Inflammatory macrophage (primary cell): ENCODE data around the gene TBPL2.
"Not testable (repeated sequence)": the region's sequence is repeated elsewhere in the genome, so short reads cannot be mapped to it uniquely, and the experiment has no call there.

Source experiments
- DNase-seq, 2 donors: peaks; one replicate each; pipeline ENCODE4 v3.0.0-alpha.2; 2020 to 2022
- total RNA-seq, 18 experiments: gene quantifications; one replicate each; lab custom pipeline; 2026; ENCODE audit warnings: mixed read lengths in 6 of 18, inconsistent platforms in 2 of 18; lab: John Stamatoyannopoulos, UW

TBPL2 gene
- total RNA-seq = 0 to 0.07 (median 0) reads per million in 18 experiments

GRCh38 chr14:55440385-55440784 lies at the start of gene TBPL2:
Gene TBPL2, minus strand, starts transcription at chr14:55440616. Its CDS starts 167 bp downstream, at chr14:55440449.
- no peak for DNase-seq

GRCh38 chr14:55488204-55488603 lies 47.8 kb upstream of the TBPL2 start:
- DNase-seq = no peak

- no peak for DNase-seq
Observed at GRCh38 chr14:55482936-55483605, 42.7 kb upstream of the TBPL2 start.

- no peak for DNase-seq
Observed at GRCh38 chr14:55481769-55482168, 41.4 kb upstream of the TBPL2 start.

- DNase-seq = no peak
Observed at GRCh38 chr14:55477680-55478079, 37.3 kb upstream of the TBPL2 start.

- DNase-seq = not testable (repeated sequence)
Observed at GRCh38 chr14:55476448-55476847, 36.0 kb upstream of the TBPL2 start.

- DNase-seq = no peak
Observed at GRCh38 chr14:55473786-55474185, 33.4 kb upstream of the TBPL2 start.

- peak; percentile 55 to 63 for DNase-seq
Observed at GRCh38 chr14:55470025-55470424, 29.6 kb upstream of the TBPL2 start.

- no peak for DNase-seq
Observed at GRCh38 chr14:55467307-55467706, 26.9 kb upstream of the TBPL2 start.

- DNase-seq = peak; percentile 56 to 60
Observed at GRCh38 chr14:55458800-55459515, 18.5 kb upstream of the TBPL2 start.

GRCh38 chr14:55457496-55457895 lies 17.1 kb upstream of the TBPL2 start:
- no peak for DNase-seq

GRCh38 chr14:55456411-55456810 lies 16.0 kb upstream of the TBPL2 start:
- DNase-seq = not testable (repeated sequence)

GRCh38 chr14:55454264-55455002 lies 14.0 kb upstream of the TBPL2 start:
- peak; percentile 54 to 70 for DNase-seq

GRCh38 chr14:55451950-55452349 lies 11.5 kb upstream of the TBPL2 start:
- DNase-seq = no peak

GRCh38 chr14:55451398-55451797 lies 11.0 kb upstream of the TBPL2 start:
- no peak for DNase-seq

GRCh38 chr14:55450987-55451386 lies 10.6 kb upstream of the TBPL2 start:
- peak; percentile 36 to 49 for DNase-seq

GRCh38 chr14:55450539-55450938 lies 10.1 kb upstream of the TBPL2 start:
- DNase-seq = no peak

GRCh38 chr14:55450124-55450523 lies 9.7 kb upstream of the TBPL2 start:
- no peak for DNase-seq

GRCh38 chr14:55449116-55449515 lies 8.7 kb upstream of the TBPL2 start:
- no peak for DNase-seq

- peak in 1 of 2 donors; percentile 18 for DNase-seq
Observed at GRCh38 chr14:55448141-55448614, 7.8 kb upstream of the TBPL2 start.

GRCh38 chr14:55446833-55447232 lies 6.4 kb upstream of the TBPL2 start:
- DNase-seq = no peak

- peak; percentile 63 to 65 for DNase-seq
Observed at GRCh38 chr14:55446127-55446736, 5.8 kb upstream of the TBPL2 start.

- no peak for DNase-seq
Observed at GRCh38 chr14:55441286-55441685, 870 bp upstream of the TBPL2 start.
